Upper lobe of left lung (tissue), 4 donors: ENCODE measurements around the gene MPPED2.

Source experiments
- CTCF ChIP-seq, 6 experiments: fragments of 450-650 bp in 4 of 6; fragments of 200-600 bp in 2 of 6; sonication (generic) in 2 of 6; IDR thresholded peaks; one replicate each; pipeline ENCODE4 v1.5.1; 2016 to 2019; ENCODE audit warnings: antibody characterized with exemption in 6 of 6
- EP300 ChIP-seq, 4 donors: sonication (generic); formaldehyde crosslinking; IDR thresholded peaks; one replicate each; pipeline ENCODE4 v1.5.1; 2017; ENCODE audit warnings: antibody characterized with exemption in 4 of 4, control low read depth in 2 of 4

GRCh38 chr11:30567120-30567519 is 19.0 kb downstream of the MPPED2 start:
- TF ChIP-seq CTCF (IDR thresholded peaks at IDR 0.05) (no peak), EP300 (IDR thresholded peaks at IDR 0.05) (no peak)
